Fibroblast of the conjunctiva (primary cell): Measurements from ENCODE around the gene RUNX3.

Experiments
- DNase-seq: peaks from one replicate; pipeline ENCODE4 v3.0.0-alpha.2; 2010; ENCODE audit warnings: low read depth

Gene RUNX3

GRCh38 chr1:24946861-24947658 is 17.0 kb upstream of the RUNX3 start:
- DNase-seq, result no peak

DNA sequence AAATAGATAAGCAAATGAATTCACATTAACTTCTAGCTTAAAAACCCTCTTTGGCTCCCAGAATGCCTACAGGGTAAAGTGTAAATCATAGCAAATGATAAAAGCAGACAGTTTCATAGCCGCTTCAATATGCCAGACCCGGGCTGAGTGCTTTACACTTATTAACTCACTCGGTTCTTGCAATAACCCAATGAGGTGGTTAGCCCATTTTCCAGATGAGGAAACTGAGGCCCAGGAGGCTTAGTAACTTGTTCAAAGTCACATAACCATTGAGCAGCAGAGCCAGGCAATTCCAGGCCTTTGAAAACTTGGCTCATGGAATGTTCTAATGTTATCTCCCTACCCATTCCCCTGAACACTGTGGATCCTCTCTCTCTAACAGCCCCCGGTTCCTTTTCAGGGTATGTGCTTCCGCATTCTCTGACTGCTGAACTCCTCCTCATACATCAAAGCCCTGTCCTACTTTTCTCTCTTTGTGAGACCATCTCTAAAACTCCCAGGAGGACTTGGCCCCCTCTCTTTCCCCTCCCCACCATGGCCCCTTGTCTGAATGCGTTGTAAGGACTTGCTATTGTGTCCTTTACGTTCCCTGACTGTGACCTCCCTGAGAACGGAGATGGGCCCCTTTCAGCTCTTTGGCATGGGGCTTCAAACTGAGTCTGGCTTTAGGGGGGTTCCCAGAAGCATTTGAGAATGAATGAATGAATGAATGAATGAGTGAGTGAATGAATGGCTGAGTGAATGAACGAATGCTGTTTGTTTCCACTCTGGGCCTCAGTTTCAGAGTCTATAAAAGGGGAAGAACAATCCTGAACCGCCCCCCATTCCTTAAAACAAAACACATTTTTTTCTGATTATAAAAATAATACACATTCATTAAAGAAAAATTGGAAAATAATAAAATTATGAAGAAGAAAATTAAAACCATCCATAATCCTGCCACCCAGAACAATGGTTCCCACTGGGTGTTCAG is 15.6 kb upstream of the RUNX3 start:
- no peak for DNase-seq

DNA sequence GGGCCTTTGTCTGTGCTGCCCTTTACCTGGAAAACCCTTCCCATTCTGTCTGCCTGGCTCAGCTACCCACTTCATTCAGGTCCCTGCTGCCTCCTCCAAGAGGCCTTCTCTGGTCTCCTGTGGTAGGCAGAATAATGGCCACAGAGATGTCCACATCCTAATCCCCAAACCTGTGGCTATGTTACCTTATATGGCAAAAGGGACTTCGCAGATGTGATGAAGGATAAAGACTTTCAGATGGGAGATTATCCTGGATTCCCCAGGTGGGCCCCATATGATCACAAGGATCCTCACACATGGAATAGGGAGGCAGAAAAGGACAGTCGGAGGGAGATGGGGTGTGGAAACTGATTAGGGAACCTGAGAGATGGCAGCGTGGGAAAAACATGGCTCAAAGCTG is 14.2 kb upstream of the RUNX3 start:
- DNase-seq, result no peak

- DNase-seq, result no peak
These were observed 12.7 kb upstream of the RUNX3 start for GRCh38 chr1:24942789-24943188.

- no peak for DNase-seq
These were observed 11.5 kb upstream of the RUNX3 start for GRCh38 chr1:24941564-24941963.

- DNase-seq, result no peak
These were observed 10.2 kb upstream of the RUNX3 start for GRCh38 chr1:24940231-24940630.

GRCh38 chr1:24939675-24940193 is 9.7 kb upstream of the RUNX3 start:
- DNase-seq, result no peak

DNA sequence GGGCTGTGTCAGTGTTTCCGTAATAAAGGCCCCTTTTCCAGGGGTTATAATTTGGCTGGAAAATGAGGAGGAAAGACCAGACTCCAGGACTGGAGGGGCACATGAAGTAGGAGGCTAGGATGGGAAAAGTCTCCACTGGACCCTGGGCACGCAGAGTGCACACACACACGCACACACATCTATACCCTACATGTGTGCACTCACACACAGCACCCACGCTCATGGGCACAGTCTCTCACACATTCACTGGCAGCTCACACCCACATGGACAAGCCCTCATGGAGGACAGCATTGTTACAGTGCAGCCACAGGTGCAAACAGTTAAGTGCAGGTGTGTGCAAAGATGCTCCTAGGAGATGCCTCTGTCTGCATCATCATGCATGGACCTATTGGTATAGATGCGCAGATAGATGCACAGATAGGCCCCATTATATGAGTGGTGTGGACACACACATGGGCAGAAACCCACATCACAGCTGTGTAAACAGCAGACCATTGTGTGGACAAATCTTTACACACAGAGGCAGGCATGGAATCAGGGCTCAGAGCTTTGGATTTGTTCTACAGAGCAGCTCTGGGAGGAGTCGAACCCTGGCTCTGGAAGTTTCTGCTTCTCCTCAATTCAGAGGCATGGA is 9.1 kb upstream of the RUNX3 start:
- no peak for DNase-seq

DNA sequence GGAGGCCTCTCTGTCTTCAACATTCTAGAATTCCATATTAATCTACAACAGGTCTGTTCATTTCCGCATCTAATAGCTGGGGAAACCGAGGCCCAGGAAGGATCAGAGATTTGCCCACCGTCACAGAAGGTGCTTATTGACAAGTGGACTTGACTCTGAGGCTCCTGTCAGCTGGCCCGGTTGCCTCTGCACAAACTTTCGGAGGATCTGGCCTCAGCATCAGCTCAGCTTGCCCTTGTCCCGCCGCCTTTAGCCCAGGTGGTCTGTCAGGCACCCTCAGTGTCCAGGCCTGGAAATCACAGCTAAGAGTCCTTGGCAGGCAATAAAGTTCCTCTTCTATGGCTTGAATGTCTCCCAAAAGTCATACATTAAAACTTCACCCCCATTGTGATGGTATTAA is 8.2 kb upstream of the RUNX3 start:
- DNase-seq, result no peak

DNA sequence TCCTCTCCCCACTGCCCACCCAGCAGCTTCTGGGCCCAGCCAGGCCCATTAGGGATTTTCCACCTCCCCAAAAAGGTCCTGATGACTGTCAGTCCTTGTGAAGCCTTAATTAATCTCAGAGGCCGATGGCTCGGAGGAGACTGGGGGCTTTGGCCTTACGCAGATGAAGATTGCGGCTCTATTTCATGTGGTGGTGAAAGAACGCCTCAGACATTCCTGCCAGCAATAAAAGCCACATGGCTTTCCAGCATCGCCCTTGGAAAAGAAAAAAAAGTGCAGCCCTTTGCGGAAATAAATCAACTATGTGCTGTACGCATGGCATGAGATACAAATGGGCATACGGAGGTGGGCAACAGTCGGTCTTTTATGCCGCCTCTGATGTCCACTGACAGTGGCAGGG is 6.6 kb upstream of the RUNX3 start:
- no peak for DNase-seq

GRCh38 chr1:24935615-24936484 is 5.8 kb upstream of the RUNX3 start:
- no peak for DNase-seq

GRCh38 chr1:24935196-24935526 is 5.1 kb upstream of the RUNX3 start:
- DNase-seq, result no peak

DNA sequence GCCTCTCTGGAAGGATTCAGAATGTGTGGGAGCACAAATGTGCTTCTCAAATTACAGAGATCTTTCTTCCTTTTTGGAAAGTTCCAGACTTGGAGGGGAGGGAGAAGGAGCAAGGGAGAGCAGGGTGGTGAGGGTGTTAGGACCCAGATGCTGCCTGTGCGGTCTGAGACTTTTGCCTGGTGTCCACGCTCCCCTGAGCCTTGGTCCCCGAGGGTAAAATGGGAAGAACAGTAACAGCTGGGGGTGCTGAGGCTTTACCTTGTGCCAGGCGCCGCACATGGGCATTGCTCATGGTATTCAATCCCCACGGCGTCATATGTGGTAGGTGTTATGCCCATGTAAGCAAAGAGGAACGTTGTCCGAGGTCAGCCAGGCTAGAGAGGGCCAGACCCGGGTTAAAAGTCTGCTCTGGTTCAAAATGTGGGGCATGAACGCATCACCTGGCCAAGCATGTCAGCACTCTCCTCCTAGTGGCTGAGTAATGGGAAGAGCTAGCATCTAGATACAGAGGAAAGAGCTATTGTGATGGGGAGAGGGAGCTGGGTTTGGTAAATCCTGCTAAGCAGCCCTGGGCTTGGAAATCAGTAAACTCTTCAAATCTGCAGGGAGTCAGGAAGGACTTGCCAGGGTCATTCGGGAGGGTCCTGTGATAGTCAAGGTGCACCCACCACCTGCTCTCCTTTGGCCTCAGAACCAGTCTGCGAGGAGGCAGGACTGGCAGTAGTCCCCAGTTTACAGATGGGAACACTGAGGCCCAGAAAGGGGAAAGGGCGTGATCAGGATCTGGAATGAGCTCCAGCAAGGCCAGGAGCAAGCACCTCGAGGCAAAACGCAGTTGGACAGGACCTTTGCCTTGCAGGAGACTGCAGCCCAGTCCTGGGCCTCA is 4.5 kb upstream of the RUNX3 start:
- DNase-seq, result no peak

DNA sequence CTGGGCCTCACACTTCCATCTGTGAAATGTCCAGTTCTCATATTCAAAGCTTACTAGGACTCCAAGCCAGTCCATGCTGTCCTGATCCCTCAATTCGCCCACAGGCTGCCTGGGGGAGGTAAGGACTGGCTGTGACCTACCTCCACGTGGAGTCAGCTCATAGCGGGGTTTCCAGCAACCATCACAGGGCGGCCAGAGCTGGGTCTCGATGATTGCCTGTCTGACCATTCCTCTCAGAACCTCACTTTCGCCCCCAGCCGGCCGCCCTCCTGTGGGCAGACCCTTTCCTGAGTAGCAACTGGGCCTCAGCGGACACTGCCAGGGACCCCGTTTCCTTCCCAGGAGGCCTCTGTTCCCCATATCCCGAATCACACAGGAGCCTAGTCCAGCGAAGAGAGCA is 3.4 kb upstream of the RUNX3 start:
- no peak for DNase-seq

GRCh38 chr1:24932725-24933294 is 2.7 kb upstream of the RUNX3 start:
- no peak for DNase-seq

- DNase-seq, result no peak
These were observed 2.2 kb upstream of the RUNX3 start for GRCh38 chr1:24932284-24932683.

DNA sequence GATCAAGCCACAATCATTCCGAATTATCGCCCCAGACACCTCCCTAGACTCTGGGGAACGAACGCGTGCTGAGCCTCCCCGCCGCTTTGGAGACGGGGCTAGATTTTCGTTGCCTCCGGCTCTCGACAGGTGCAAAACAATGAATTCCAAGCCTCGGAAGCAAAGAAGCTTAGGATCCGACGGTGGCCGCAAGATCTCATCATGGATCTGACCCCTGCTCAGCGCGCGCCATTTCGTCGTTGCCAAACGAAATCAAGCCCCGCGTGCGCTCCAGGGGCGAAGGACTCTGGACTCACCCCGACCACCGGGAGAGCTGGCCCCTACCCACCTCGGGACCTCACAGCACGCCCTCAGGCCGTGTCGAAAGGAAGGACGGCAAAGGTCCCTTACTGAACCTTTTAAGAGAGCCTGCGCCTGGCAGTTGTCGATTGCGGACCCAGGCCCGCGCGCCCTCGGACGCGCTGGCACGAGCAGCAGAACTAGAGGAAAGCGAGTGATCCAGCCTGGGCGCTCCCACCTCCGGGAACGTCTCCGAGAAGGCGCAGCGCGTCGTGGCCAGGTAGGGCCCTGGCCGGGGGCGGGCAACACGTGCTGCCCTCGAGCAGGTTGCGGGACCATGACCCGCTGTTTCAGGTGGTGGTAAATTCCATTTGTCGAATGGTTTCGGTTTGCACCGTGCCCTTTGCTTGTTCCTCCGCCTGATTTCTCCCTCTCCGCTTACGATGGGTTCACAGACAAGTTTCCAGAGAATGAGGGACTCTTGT is 1.6 kb upstream of the RUNX3 start:
- no peak for DNase-seq

- no peak for DNase-seq
These were observed 1.0 kb upstream of the RUNX3 start for GRCh38 chr1:24931146-24931467.

- no peak for DNase-seq
These were observed 447 bp downstream of the RUNX3 start for GRCh38 chr1:24929398-24930259.
